Measurements from ENCODE around the gene CELF1.
"Not testable (repeated sequence)": the region's sequence is repeated elsewhere in the genome, so short reads cannot be mapped to it uniquely, and the experiment has no call there.

Gene CELF1

DNA sequence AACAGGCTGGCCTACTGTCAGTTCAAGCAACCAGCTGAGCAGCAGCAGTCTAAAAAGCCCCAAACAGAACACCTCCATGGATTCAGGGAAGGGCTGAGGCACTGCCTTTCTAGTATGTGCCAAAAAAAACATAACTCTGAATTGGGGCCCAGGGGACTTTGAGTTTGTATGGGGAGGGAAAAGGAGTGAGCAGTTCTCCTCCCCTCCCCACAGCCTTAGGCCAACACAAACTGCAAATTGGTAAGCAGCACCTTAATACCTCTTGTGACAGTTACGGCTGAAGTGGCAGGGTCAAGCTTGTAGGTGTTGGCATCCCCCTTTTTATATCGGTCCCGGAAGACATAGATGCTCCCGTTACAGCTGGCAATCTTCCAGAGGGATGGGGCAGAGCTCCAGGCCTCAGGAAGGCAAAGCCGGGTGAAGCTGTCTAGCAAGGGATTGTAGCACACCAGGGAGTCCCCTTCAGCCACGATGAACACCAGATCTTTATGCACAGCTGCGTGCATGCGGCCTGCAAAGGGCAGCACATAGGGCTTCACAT is 19.9 kb upstream of the CELF1 start:
- DNase-seq: no peak

DNA sequence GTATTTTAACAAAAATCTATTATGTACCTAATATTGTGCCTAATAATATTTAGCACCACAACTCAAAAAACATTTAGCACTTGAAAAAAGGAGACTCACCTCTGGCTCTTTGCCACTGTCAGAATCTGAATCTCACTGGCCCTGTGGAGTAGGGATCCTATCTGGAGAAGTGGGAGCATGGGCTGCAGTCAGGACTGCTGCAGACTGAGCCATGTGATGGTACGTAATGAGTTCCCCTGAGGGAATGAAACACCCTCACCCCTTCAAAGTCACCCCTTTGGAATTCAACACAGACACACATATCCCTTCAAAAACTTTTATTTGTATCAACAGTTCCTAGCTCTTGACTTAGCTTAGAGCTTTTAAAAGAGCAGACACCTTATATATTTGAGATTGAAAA is 19.0 kb upstream of the CELF1 start:
- DNase-seq: no peak

DNA sequence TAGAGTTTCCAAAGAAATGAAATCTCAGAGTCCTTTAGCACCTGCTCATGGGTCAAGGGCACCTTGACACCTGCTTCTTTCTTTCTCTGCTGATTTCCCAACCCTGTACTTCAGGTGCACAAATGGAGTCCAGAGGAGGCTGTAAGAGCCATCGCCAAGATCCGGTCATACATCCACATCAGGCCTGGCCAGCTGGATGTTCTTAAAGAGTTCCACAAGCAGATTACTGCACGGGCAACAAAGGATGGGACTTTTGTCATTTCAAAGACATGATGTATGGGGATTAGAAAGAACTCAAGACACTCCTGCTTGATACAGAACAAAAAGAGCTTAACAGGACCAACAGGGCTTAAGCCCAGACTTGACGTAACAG is 18.4 kb upstream of the CELF1 start:
- no peak for DNase-seq

DNA sequence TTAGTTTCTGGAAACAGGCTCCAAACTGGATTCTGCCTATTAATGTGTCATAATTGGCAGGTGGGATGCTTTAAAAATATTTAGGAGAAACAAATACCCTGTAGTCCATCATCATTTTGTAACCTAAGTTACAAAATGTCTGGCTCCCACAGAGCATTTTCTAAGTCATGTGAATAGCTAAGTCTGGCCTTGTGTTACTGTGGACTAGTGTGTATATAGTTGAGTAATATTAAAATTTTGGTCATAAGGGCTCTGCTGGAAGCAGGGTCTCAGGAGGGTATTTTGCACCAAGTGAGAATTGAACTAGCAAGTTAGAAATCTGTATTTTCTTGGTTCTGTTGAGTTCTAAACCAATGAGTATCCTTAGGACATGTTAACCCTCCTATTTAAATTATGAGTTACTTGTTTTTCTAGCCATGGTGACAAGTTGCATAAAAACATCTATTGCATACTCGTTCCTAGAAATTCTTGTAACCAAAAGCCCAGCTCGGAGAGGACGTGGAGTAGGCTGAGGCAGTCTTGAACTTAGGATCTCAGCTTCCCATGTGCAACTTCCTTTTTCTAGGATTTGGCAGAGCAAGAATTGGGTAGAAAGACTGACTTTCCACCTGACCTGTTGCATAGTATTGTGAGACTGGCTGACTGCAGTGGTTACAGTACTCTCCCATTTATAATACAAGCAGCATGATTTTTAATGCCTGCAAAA is 17.9 kb upstream of the CELF1 start:
- DNase-seq: no peak

DNA sequence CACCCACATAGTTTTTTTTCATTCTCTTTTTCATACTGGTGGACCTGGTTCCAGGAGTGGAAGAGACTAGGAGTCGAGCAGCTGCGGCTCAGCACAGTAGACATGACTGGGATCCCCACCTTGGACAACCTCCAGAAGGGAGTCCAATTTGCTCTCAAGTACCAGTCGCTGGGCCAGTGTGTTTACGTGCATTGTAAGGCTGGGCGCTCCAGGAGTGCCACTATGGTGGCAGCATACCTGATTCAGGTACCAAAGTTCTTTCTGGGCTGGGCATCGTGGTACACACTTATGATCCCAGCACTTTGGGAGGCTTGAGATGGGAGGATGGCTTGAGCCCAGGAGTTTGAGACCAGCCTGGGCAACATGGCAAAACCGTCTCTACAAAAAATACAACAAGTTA is 16.7 kb upstream of the CELF1 start:
- no peak for DNase-seq

DNA sequence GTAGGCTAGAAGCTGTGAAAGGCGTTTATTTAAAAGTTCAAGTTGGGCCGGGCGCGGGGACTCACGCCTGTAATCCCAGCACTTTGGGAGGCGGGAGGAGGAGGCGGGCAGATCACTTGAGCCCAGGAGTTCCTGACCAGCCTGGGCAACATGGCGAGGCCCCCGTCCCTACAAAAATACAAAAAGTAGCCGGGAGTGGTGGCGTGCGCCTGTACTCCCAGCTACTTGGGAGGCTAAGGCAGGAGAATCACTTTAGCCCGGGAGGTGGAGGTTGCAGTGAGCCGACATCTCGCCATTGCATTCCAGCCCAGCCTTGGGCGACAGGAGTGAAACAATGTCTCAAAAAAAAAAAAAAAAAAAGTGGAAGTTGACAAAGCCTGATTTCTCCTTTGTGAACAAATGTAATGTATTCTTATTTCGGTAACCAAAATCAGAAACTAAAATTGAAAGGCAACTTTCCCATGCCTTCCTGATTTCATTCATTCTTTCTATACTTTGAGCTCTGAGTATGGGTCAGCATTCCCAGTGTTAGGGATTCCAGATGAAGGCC is 13.3 kb upstream of the CELF1 start:
- no peak for DNase-seq

DNA sequence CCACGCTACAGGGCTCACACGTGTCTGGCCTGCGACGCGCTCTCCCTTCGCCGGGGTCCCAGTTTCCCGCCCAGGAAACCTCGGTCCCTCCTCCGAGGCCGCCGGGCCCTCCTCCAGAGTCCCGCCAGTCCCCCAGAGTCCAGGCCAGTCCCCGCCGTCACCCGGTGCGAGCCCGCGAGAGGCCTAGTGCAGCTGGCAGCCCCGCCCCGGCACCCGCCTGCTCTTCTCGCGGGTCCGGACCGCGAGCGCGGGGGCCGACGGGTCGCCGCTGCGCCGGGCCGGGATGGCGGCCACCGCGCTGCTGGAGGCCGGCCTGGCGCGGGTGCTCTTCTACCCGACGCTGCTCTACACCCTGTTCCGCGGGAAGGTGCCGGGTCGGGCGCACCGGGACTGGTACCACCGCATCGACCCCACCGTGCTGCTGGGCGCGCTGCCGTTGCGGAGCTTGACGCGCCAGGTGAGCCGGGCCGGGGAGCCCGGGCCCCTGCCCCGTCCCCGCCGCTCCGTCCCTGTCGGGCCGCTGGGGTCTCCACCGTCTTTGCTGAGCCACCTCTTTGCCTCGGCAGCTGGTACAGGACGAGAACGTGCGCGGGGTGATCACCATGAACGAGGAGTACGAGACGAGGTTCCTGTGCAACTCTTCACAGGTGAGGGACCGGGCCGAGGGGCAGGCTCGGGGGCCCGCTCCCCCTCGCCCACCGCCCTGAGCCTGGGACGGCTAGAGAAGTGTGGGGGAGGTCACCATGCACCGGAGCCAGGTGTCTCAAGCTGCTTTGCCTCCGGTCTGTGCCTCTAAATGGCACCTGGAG is 12.6 kb upstream of the CELF1 start, which contains the start of gene PTPMT1:
Gene PTPMT1, plus strand, starts transcription at position 260 of the 809 bp plus-strand sequence. Its CDS starts 24 bp downstream, at position 284.
- peak; percentile 64 for DNase-seq

DNA sequence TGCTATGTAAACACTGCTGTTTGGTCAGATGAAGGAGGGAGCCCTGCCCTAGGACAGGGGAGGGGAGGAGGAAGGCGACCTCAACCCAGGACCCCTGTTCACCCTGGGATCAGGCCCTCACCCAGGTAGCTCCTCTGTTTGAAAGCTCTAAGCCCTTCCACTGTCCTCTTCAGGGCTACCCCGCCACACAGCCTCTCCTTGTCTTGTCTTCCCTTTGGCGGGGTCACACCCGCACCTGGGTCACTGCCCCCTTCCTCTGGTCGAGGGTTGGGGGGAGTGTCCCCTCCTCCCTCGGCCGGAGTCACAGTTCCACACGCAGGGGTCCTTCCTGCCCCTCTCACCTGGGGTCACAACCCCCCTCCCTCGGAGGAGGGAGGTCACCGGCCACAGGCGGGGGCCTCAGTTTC is 12.0 kb upstream of the CELF1 start:
- DNase-seq: no peak

DNA sequence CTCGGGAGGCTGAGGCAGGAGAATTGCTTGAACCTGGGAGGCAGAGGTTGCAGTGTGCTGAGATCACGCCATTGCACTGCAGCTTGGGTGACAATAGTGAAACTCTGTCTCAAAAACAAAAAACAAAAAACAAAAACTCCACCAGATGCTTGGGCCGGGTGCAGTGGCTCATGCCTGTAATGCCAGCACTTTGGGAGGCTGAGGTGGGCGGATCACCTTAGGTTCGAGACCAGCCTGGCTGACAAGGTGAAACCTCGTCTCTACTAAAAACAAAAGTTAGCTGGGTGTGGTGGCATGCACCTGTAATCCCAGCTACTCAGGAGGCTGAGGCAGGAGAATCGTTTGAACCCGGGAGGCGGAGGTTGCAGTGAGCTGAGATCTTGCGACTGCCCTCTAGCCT is 11.4 kb upstream of the CELF1 start:
- DNase-seq: not testable (repeated sequence)

DNA sequence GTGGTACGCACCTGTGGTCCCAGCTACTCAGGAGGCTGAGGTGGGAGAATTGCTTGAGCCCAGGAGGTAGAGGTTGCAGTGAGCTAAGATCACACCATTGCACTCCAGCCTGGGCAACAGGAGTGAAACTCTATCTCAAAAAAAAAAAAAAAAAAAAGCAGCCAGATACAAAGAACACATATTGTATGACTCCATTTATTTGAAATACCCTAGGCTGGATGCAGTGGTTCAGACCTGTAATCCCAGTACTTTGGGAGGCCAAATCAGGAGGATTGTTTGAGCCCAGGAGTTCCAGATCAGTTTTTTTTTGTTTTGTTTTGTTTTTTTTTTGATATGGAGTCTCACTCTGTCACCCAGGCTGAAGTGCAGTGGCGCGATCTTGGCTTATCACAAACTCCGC is 9.5 kb upstream of the CELF1 start:
- not testable (repeated sequence) for DNase-seq

DNA sequence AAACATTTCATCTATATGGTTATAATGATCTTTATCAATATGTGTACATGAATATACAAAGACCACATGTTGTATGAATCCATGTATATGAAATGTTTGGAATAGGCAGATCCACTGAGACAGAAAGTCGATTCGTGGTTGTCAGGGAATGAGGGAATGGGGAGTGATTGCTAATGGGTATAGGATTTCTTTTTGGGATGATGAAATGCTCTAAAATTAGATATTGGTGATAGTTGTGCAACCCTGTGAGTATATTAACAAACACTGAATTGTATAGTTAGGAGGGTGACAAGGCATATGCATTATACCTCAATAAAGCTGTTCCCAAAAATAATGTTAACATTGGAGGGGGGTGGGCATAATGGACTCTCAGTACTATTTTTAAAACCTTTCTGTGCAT is 7.5 kb upstream of the CELF1 start:
- DNase-seq: no peak

DNA sequence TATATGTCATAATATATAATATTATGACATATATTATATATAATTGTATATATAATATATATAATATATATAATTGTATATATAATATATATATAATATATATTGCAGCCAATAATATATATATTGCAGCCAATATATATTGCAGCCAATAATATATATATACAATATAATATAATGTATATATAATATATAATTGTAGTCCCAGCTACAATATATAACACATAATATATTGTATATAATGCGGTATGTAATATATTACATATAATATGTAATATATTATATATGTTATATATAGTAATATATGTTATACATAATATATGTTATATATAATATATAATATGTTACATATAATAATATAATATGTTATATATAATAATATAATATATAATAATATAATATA is 5.8 kb upstream of the CELF1 start:
- no peak for DNase-seq

DNA sequence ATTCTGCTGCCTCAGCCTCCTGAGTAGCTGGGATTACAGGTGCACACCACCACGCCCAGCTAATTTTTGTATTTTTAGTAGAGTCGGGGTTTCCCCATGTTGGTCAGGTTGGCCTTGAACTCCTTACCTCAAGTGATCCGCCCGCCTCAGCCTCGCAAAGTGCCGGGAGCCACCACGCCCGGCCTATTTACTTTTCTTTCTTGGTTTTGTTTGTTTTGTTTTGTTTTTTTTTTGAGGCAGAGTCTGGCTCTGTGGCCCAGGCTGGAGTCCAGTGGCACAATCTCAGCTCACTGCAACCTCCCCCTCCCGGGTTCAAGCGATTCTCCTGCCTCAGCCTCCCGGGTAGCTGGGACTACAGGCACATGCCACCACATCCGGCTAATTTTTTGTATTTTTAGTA is 4.1 kb upstream of the CELF1 start:
- not testable (repeated sequence) for DNase-seq

DNA sequence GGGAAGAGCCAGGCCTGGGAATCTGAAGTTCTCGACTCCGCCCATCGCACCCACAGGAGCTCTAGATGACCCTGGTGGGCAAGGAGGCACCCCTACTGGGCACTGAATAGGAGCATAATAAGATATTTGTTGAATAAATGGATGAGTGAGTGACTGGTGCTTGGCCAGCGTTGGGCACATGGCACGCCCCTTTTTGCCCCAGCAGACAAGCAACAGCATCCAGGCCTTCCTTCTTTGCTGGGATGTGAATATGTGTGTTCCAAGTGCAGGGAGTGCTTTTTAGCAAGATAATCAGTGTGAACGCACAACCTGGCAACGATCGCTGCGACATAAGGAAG is 443 bp upstream of the CELF1 start:
- no peak for DNase-seq

DNA sequence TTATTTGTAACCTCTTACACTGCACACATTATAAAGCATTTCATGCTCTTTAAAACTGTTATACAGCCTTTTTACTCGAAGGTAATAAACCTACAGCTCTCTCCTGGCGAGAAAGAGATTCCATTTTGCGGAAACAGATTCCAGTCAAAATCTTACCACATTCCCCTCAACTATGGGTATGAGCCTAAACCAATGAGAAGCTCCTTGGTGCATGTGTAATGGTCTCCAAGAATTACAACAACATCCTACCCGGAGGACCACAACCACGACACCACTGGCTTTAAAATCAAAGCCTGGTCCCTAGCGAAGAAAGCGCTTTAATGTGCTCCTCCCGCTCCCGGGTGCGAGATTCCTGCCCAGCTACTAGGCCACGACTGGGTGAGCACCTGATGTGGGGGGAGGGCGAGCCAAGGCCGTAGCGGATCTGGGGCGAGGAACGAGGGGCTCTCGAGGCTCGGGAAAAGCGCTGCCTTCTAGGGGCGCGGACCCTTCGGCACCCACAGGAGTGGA is 821 bp downstream of the CELF1 start:
- peak; percentile 23 for DNase-seq

DNA sequence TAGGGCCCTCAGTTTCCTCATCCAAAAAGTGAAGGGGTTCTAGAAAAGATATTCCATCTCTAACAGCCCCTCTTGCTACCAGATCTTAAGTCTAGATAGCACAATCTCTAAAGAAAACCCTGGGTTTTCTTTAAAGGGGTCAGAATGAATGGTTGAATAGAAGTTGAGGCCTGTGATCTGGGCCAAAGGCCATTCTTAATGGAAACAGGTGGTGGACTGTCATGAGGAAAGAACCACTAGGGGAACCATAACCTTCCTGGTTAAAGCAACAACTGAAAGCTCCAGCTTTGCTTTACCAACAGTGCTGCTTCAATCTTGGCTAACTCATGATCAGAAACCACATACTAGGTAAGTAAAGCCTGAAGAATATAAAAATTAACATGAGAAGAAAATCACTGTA is 1.8 kb downstream of the CELF1 start:
- no peak for DNase-seq

DNA sequence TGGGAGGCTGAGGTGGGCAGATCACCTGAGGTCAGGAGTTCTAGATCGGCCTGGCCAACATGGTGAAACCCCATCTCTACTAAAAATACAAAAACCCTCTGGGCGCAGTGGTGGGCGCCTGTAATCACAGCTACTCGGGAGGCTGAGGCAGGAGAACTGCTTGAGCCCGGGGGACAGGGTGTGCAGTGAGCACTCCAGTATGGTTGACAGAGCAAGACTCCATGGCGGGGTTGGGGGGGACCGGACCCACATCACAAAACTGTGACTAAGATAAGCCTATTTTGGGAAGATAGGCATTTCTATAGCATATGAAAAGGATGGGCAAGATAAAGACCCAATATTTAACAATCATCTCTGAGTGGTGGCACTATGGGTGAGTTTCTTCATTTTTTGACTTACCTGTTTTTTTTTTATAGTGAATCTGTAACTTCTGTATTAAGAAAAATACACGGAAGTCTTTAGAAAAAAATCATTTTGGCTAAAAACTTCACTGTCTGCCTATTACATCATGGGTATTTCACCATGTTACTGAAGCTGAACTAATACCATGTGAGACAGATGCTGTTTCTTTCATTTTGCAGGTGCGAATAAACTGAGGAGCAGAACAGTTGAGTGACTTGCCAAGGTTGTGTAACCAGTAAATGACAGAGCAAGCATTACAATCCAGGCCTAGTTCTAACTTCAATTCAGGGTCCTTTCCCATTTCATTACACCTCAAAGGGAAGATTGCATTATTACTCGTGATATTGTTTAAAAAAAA is 2.5 kb downstream of the CELF1 start:
- no peak for DNase-seq

DNA sequence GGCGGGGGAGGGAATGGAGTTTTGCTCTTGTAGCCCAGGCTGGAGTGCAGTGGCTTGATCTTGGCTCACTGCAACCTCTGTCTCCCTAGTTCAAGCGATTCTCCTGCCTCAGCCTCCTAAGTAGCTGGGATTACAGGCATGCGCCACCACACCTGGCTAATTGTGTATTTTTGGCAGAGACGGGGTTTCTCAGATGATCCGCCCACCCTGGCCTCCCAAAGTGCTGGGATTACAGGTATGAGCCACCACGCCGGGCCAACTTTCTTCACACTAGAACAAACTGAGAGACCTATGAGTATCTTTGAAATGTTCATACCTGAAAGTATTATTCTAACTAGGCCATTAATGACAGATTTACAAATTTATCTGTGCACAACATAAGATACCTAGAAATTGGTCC is 6.7 kb downstream of the CELF1 start:
- DNase-seq: not testable (repeated sequence)

DNA sequence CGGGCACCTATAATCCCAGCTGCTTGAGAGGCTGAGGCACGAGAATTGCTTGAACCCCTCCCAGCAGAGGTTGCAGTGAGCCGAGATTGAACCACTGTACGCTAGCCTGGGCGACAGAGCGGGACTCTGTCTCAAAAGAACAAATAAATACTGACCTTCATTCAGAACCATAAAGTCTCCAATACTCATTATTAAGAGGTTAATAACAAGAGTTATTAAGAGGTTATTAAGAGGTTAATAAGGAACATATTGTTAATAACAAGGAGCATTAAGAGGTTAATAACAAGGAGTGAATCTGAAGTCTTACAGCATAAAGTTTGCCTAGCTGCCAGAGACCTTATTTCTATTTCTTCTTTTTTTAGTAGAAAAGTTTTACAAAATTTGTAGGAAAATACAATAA is 7.6 kb downstream of the CELF1 start:
- DNase-seq: no peak

DNA sequence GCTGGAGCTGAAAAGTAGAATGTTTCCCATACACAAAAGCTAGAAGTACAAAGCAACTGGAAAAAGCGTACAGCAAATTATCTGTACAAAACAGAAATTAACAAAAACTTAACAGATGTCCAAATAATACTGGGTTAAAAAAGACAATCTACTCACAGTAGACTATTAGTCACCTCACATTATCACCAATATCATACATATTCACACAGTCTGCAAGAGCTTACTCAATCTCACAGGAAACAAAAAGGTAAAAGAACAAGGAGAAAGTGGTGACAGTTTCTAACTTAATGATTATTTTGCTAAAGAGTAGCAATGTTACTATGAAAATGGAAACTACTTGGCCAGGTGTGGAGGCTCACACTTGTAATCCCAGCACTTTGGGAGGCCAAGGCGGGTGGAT is 11.9 kb downstream of the CELF1 start:
- DNase-seq: no peak

DNA sequence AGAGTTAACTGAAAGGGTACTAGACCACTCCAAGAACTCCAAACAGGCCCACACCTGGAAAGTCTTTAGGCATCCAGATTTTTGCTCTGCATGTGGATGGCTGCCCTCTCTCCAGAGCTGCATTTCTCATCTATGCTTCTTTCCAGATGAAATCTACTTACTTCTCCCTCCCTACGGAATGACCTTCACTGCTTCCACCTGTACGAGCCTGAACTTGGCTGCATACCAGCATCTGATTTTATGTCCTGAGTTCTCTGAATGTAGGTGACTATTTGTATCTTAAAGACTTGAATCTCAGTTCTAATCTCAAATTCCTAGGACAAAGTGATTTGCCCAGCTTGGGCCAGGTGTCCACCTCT is 13.3 kb downstream of the CELF1 start:
- no peak for DNase-seq

DNA sequence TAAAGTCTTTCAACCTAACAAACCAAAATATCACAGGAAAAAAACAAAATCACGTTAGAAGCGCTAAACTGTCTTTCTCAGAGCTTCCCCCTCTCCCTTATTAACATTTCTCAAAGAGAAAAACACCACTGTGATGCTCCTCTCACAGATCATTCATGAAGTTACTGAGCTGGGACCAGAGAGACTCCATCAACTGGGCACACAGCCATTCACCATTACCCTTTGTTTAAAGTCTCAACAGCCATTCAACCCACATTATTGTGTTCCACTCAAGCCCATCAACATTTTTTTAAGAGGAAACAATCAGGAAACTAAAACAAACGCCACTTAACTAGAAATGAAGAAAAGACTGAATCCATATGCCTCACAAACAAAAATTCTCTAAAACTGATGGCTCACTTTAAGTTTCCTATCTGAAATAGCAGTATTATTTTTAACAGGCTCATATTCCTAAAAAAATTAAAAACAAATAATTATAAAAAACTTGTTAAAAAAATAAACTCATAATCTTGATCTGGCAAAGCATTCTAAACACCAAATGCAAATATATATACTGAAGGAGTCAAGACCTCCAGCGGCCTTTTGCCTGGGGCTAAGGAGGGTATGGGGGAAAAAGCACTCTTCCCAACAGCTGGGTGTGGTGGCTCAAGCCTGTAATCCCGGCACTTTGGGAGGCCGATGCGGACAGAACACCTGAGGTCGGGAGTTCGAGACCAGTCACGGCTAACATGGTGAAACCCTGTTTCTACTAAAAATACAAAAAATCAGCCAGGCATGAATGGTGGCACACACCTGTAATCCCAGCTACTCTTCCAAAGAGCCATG is 14.0 kb downstream of the CELF1 start:
- no peak for DNase-seq

Data from stimulated activated CD4-positive, alpha-beta T cell treated with anti-CD3 and anti-CD28 coated beads, Interleukin-12 subunit alpha, Interleukin-12 subunit beta, amount 100 ng/mL, for 4 hours (primary cell).